Measurements from ENCODE around the gene PDCD5. TPM values are rescaled to one million over a fixed set of nuclear protein-coding genes. Genes with fewer than 3 reads are reported as not detected.

PDCD5 gene
- polyA plus RNA-seq, 1 of the 3 experiments (the other 2 are of a cell fraction): 188 TPM

- Histone ChIP-seq H3K27ac (ENCODE audit: low read depth in 2 of 2, low read length in 1 of 2) (no peak overlapping the region), H3K79me2 (ENCODE audit: insufficient read depth) (no peaks in the 10 kb centered on the region), H4K20me1 (ENCODE audit: insufficient read depth) (no peaks in the 10 kb centered on the region), H3K9ac (no peak overlapping the region), H3K36me3 (replicated peaks in 1 of 2; ENCODE audit: control insufficient read depth in 1 of 2, insufficient read depth in 2 of 2, low read length in 1 of 2) (peaks cover 26 to 33% of the 10 kb centered on the region in 2 experiments), H3K9me2 (no peaks in the 10 kb centered on the region), H3K27me3 (ENCODE audit: insufficient read depth) (no peaks in the 10 kb centered on the region), H3K9me3 (no peaks in the 10 kb centered on the region), H2AFZ (ENCODE audit: low read depth) (no peak overlapping the region), H3F3A (replicated peaks; ENCODE audit: insufficient read depth) (peaks cover 8% of the 10 kb centered on the region), H3K4me1 (ENCODE audit: control insufficient read depth in 1 of 2, insufficient read depth in 2 of 2, low read depth in 1 of 2, low read length in 1 of 2) (no peaks in the 10 kb centered on the region), H3K4me3 (ENCODE audit: low read depth in 2 of 2, low read length in 1 of 2) (no peak overlapping the region), H3K4me2 (no peak overlapping the region)
- ChIA-PET POLR2A (no interaction called here), CTCF (no interaction called here)
- WGBS (ENCODE audit: low lambda C conversion rate): 93% methylated on average over 14 of the region's 14 CpGs
- DNase-seq: no peak
- no peak for TF ChIP-seq TCF12 (IDR thresholded peaks at IDR 0.05)
- no peak for TF ChIP-seq FOXJ3 (CRISPR knock-in tag; IDR thresholded peaks at IDR 0.05)
- TF ChIP-seq TAF1 (IDR thresholded peaks at IDR 0.05; ENCODE audit: borderline replicate concordance, low read depth, low read length): no peak
- TF ChIP-seq TEAD4 (IDR thresholded peaks at IDR 0.05; ENCODE audit: borderline replicate concordance, insufficient read depth): no peak
- no peak for TF ChIP-seq ELF1 (IDR thresholded peaks at IDR 0.05)
- TF ChIP-seq IRF3 (IDR thresholded peaks at IDR 0.05; ENCODE audit: low read depth, low read length): no peak
Observed at GRCh38 chr19:32603961-32604360, 23.0 kb downstream of the PDCD5 start.

DNA sequence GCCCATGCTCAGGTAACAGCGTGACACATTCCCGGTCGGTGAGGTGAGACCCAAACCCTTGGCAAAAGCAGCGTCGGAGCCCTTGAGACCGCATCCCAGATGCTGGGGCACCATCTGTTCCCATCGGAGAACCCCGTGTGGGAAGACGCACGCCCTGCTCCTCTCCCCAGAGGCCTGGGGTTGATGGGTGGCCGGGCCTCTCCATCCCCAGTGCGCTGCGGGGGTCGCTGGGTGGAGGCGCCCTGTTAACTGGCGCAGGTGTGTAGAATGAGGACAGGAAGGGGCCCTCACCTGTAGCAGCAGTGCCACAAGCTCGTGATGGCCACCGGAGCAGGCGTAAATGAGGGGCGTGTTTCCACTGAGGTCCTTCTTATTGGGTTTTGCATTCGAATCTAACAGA is 24.6 kb downstream of the PDCD5 start:
- CTCF ChIA-PET: no interaction called here

More for the DNA sequence above, 24.6 kb downstream of the PDCD5 start:
- no peak overlapping the region for H2AFZ ChIP-seq (ENCODE audit: low read depth)
- no peaks in the 10 kb centered on the region for H4K20me1 ChIP-seq (ENCODE audit: insufficient read depth)
- WGBS (ENCODE audit: low lambda C conversion rate): 96% methylated on average over 20 of the region's 21 CpGs
- POLR2A ChIA-PET: no interaction called here
- no peaks in the 10 kb centered on the region for H3K79me2 ChIP-seq (ENCODE audit: insufficient read depth)
- H3K9me2 ChIP-seq: no peaks in the 10 kb centered on the region
- no peaks in the 10 kb centered on the region for H3K9me3 ChIP-seq
- no peak overlapping the region for H3K4me3 ChIP-seq (ENCODE audit: low read depth in 2 of 2, low read length in 1 of 2)
- H3K27ac ChIP-seq (ENCODE audit: low read depth in 2 of 2, low read length in 1 of 2): no peak overlapping the region
- no peaks in the 10 kb centered on the region for H3F3A ChIP-seq (replicated peaks; ENCODE audit: insufficient read depth)
- no peaks in the 10 kb centered on the region for H3K27me3 ChIP-seq (ENCODE audit: insufficient read depth)
- no peaks in the 10 kb centered on the region for H3K4me1 ChIP-seq (ENCODE audit: control insufficient read depth in 1 of 2, insufficient read depth in 2 of 2, low read depth in 1 of 2, low read length in 1 of 2)
- peaks cover 26 to 31% of the 10 kb centered on the region in 2 experiments for H3K36me3 ChIP-seq (replicated peaks in 1 of 2; ENCODE audit: control insufficient read depth in 1 of 2, insufficient read depth in 2 of 2, low read length in 1 of 2)
- H3K4me2 ChIP-seq: no peak overlapping the region
- DNase-seq: no peak
- TF ChIP-seq MEF2A (IDR thresholded peaks at IDR 0.05; ENCODE audit: borderline replicate concordance, low read depth): no peak
- no peak for TF ChIP-seq NRF1 (IDR thresholded peaks at IDR 0.05; ENCODE audit: low read depth, low read length)
- no peak for TF ChIP-seq REST (IDR thresholded peaks at IDR 0.05; ENCODE audit: low read depth, low read length)
- TF ChIP-seq FOSL2 (IDR thresholded peaks at IDR 0.05; ENCODE audit: borderline replicate concordance, low read depth): no peak
- no peak for TF ChIP-seq RXRA (IDR thresholded peaks at IDR 0.05; ENCODE audit: borderline replicate concordance, low read depth)
- TF ChIP-seq TAF1 (IDR thresholded peaks at IDR 0.05; ENCODE audit: borderline replicate concordance, low read depth, low read length): no peak
- no peak for TF ChIP-seq RAD21 (IDR thresholded peaks at IDR 0.05; ENCODE audit: low read length)
- no peak for TF ChIP-seq SIN3A (IDR thresholded peaks at IDR 0.05; ENCODE audit: borderline replicate concordance, low read depth, low read length)
- no peak for TF ChIP-seq EZH2phosphoT487 (IDR thresholded peaks at IDR 0.05; ENCODE audit: borderline replicate concordance, low read depth)
- TF ChIP-seq JUND (IDR thresholded peaks at IDR 0.05): no peak
- TF ChIP-seq, protein P1, sequence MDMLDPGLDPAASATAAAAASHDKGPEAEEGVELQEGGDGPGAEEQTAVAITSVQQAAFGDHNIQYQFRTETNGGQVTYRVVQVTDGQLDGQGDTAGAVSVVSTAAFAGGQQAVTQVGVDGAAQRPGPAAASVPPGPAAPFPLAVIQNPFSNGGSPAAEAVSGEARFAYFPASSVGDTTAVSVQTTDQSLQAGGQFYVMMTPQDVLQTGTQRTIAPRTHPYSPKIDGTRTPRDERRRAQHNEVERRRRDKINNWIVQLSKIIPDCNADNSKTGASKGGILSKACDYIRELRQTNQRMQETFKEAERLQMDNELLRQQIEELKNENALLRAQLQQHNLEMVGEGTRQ (IDR thresholded peaks at IDR 0.05; ENCODE audit: borderline replicate concordance, low read depth, low read length): no peak
- no peak overlapping the region for H3K9ac ChIP-seq
